ENCODE results near the gene CCDC122.

CCDC122 gene

GRCh38 chr13:43874504-43875092, 4.9 kb downstream of the CCDC122 start:
- H3K36me3 ChIP-seq, result no peaks in the 10 kb centered on the region
- DNase-seq, result no peak
- no peak overlapping the region for H3K27ac ChIP-seq
- TF ChIP-seq CTCF (IDR thresholded peaks at IDR 0.05; ENCODE audit: low read depth, low read length), result no peak
- no peaks in the 10 kb centered on the region for H3K9me3 ChIP-seq (ENCODE audit: severe bottlenecking)
- H3K4me3 ChIP-seq (ENCODE audit: low read depth, low read length), result no peak overlapping the region
- no peaks in the 10 kb centered on the region for H3K27me3 ChIP-seq (ENCODE audit: insufficient read depth, low read depth, severe bottlenecking)

GRCh38 chr13:43872181-43872580, 7.4 kb downstream of the CCDC122 start:
- no peak overlapping the region for H3K27ac ChIP-seq
- no peaks in the 10 kb centered on the region for H3K27me3 ChIP-seq (ENCODE audit: insufficient read depth, low read depth, severe bottlenecking)
- no peak overlapping the region for H3K4me3 ChIP-seq (ENCODE audit: low read depth, low read length)
- TF ChIP-seq CTCF (IDR thresholded peaks at IDR 0.05; ENCODE audit: low read depth, low read length), result no peak
- no peaks in the 10 kb centered on the region for H3K36me3 ChIP-seq
- H3K9me3 ChIP-seq (ENCODE audit: severe bottlenecking), result no peaks in the 10 kb centered on the region
- DNase-seq, result no peak

- DNase-seq, result no peak
These were observed 13.6 kb downstream of the CCDC122 start for GRCh38 chr13:43865892-43866291.

GRCh38 chr13:43864921-43865320, 14.6 kb downstream of the CCDC122 start:
- Histone ChIP-seq H3K4me3 (ENCODE audit: low read depth, low read length) (no peak overlapping the region), H3K36me3 (no peaks in the 10 kb centered on the region), H3K27me3 (ENCODE audit: insufficient read depth, low read depth, severe bottlenecking) (no peaks in the 10 kb centered on the region), H3K9me3 (ENCODE audit: severe bottlenecking) (no peaks in the 10 kb centered on the region), H3K27ac (no peak overlapping the region)
- no peak for TF ChIP-seq CTCF (IDR thresholded peaks at IDR 0.05; ENCODE audit: low read depth, low read length)
- no peak for DNase-seq

More at GRCh38 chr13:43865892-43866291, 13.6 kb downstream of the CCDC122 start:
- Histone ChIP-seq H3K27me3 (ENCODE audit: insufficient read depth, low read depth, severe bottlenecking) (no peaks in the 10 kb centered on the region), H3K9me3 (ENCODE audit: severe bottlenecking) (no peaks in the 10 kb centered on the region), H3K36me3 (no peaks in the 10 kb centered on the region), H3K27ac (no peak overlapping the region), H3K4me3 (ENCODE audit: low read depth, low read length) (no peak overlapping the region)
- no peak for TF ChIP-seq CTCF (IDR thresholded peaks at IDR 0.05; ENCODE audit: low read depth, low read length)

- no peak for DNase-seq
- no peak for TF ChIP-seq CTCF (IDR thresholded peaks at IDR 0.05; ENCODE audit: low read depth, low read length)
- no peak overlapping the region for H3K4me3 ChIP-seq (ENCODE audit: low read depth, low read length)
- H3K9me3 ChIP-seq (ENCODE audit: severe bottlenecking), result no peaks in the 10 kb centered on the region
- no peak overlapping the region for H3K27ac ChIP-seq
- H3K36me3 ChIP-seq, result no peaks in the 10 kb centered on the region
- H3K27me3 ChIP-seq (ENCODE audit: insufficient read depth, low read depth, severe bottlenecking), result no peaks in the 10 kb centered on the region
These were observed 17.7 kb downstream of the CCDC122 start for GRCh38 chr13:43861863-43862262.

GRCh38 chr13:43852923-43853404, 26.6 kb downstream of the CCDC122 start:
- no peak overlapping the region for H3K27ac ChIP-seq
- no peaks in the 10 kb centered on the region for H3K27me3 ChIP-seq (ENCODE audit: insufficient read depth, low read depth, severe bottlenecking)
- TF ChIP-seq CTCF (IDR thresholded peaks at IDR 0.05; ENCODE audit: low read depth, low read length), result no peak
- no peaks in the 10 kb centered on the region for H3K9me3 ChIP-seq (ENCODE audit: severe bottlenecking)
- H3K4me3 ChIP-seq (ENCODE audit: low read depth, low read length), result no peak overlapping the region
- DNase-seq, result no peak
- H3K36me3 ChIP-seq, result no peaks in the 10 kb centered on the region
